ENCODE results near the gene SLC16A3. TPM values are rescaled to one million over a fixed set of nuclear protein-coding genes. Genes with fewer than 3 reads are reported as not detected.

Gene SLC16A3
- total and polyA plus RNA-seq, 2 donors (not counting 3 experiments of a cell fraction or from before 2014, with no cell fraction given) = 95.9 to 171 TPM

DNA sequence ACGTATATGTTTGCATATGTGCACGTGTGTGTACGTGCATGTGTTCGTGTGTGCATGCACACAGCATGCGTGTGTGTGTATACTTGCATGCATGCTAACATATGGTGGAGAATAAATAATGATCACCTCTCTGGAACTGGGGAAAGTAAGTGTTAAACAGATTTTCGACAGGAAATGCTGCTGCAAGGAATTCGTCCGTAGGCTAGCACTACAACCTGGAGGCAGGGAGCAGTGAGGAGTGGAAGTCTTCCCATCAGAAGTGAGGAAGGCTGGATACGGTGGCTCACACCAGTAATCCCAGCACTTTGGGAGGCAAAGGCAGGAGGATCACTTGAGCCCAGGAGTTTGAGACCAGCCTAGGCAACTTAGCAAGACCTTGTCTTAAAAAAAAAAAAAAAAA is 49.5 kb downstream of the SLC16A3 start:
- dilution Hi-C loops (cut with MboI; ENCODE audit: extremely low pct_ligation_motif_present, low sequenced_read_pairs) = no loop called here
- no TSS peak for BruUV-seq (replicated peaks)

More for the DNA sequence above, 49.5 kb downstream of the SLC16A3 start:
- intact Hi-C loops (cut with micrococcal nuclease) = no loop called here
- H2AFZ ChIP-seq (ENCODE audit: low read depth, low read length) = no peak overlapping the region
- ChIA-PET POLR2A (no interaction called here), CTCF (no interaction called here)
- H3K4me2 ChIP-seq (ENCODE audit: insufficient read depth, low read length) = no peak overlapping the region
- no peak overlapping the region for H3K4me3 ChIP-seq (replicated peaks in 1 of 3; ENCODE audit: insufficient read depth in 1 of 3, low read depth in 1 of 3, low read length in 3 of 3)
- H3K27ac ChIP-seq (ENCODE audit: insufficient read depth, low read depth, low read length) = no peak overlapping the region
- H3K36me3 ChIP-seq (ENCODE audit: control insufficient read depth in 2 of 2, extremely low read depth in 1 of 2, insufficient read depth in 2 of 2, low read length in 2 of 2) = no peaks in the 10 kb centered on the region
- H3K9me1 ChIP-seq (replicated peaks; ENCODE audit: control insufficient read depth, extremely low read depth, insufficient read depth, low read length) = no peaks in the 10 kb centered on the region
- H3K27me3 ChIP-seq (ENCODE audit: control insufficient read depth in 2 of 2, insufficient read depth in 2 of 2, low read length in 2 of 2) = no peaks in the 10 kb centered on the region
- no peak overlapping the region for H3K9ac ChIP-seq (replicated peaks; ENCODE audit: extremely low read depth, insufficient read depth, low read length)
- H3K4me1 ChIP-seq (ENCODE audit: control insufficient read depth, extremely low read depth, insufficient read depth, low read length) = peaks cover 12% of the 10 kb centered on the region
- DNase-seq (ENCODE audit: low read depth, low spot score) = no peak
- TF ChIP-seq POLR2A (IDR thresholded peaks at IDR 0.05; ENCODE audit: low read depth, low read length) (no peak), JUN (IDR thresholded peaks at IDR 0.05; ENCODE audit: borderline replicate concordance, insufficient read depth, insufficient read length, low read depth) (no peak), EZH2 (IDR thresholded peaks at IDR 0.05; ENCODE audit: borderline replicate concordance, low read depth, low read length, severe bottlenecking) (no peak), CTCF (IDR thresholded peaks at IDR 0.05; ENCODE audit: extremely low read depth in 1 of 2, insufficient read depth in 1 of 2, low read depth in 1 of 2, low read length in 2 of 2) (no peak), MYC (IDR thresholded peaks at IDR 0.05; ENCODE audit: low read depth, low read length) (no peak), FOS (IDR thresholded peaks at IDR 0.05; ENCODE audit: borderline replicate concordance, insufficient read depth, low read length) (no peak), GATA2 (IDR thresholded peaks at IDR 0.05; ENCODE audit: insufficient read depth, insufficient read length, low read depth, low read length) (no peak), MAX (IDR thresholded peaks at IDR 0.05; ENCODE audit: insufficient read depth, insufficient read length) (no peak), POLR2AphosphoS5 (IDR thresholded peaks at IDR 0.05; ENCODE audit: insufficient read depth, low read depth, low read length) (no peak)
- no peaks in the 10 kb centered on the region for H3K79me2 ChIP-seq (ENCODE audit: control insufficient read depth, insufficient read depth, low read length)
- H4K20me1 ChIP-seq (replicated peaks; ENCODE audit: control insufficient read depth, extremely low read depth, insufficient read depth, low read length) = no peaks in the 10 kb centered on the region
- no peak for FAIRE-seq
- no peaks in the 10 kb centered on the region for H3K9me3 ChIP-seq (replicated peaks; ENCODE audit: control insufficient read depth, insufficient read depth, low read length)
